ENCODE data around the gene CDC5L. TPM values are rescaled to one million over a fixed set of nuclear protein-coding genes. Genes with fewer than 3 reads are reported as not detected.

Gene CDC5L
- total RNA-seq, 2 donors from 2014 or later, result 25.8 to 26.0 TPM

DNA sequence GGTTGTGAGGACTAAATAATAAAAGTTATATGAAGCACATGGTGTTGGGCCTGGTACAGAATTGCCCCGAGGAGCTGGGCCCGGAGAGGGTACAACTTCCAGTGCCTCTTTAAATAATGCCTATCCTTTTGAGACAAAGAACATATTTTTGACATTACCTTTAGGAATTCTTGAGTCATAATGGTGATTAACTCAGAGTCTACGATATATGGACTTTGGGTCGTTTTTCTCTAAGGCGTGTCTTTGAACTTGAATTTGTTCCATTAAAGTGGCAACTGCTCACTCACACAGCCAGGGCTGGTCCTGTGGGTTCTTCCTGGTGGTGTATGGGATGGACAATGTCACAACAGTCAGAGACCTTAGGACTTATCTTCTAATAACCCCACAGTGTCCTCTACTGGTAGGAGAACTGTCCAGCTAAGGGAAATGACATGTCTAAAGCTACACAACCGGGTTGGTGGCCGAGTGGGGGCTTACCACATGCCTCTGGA is 106.5 kb downstream of the CDC5L start:
- no peak overlapping the region for H3K4me3 Mint-ChIP-seq
- no peaks in the 10 kb centered on the region for H3K4me1 Mint-ChIP-seq
- peaks cover 11% of the 10 kb centered on the region for H3K27me3 Mint-ChIP-seq
- no peaks in the 10 kb centered on the region for H3K9me3 Mint-ChIP-seq
- no peak for ATAC-seq (replicated peaks)
- no peaks in the 10 kb centered on the region for H3K36me3 Mint-ChIP-seq (ENCODE audit: low read depth)
- no peak overlapping the region for H3K27ac Mint-ChIP-seq

DNA sequence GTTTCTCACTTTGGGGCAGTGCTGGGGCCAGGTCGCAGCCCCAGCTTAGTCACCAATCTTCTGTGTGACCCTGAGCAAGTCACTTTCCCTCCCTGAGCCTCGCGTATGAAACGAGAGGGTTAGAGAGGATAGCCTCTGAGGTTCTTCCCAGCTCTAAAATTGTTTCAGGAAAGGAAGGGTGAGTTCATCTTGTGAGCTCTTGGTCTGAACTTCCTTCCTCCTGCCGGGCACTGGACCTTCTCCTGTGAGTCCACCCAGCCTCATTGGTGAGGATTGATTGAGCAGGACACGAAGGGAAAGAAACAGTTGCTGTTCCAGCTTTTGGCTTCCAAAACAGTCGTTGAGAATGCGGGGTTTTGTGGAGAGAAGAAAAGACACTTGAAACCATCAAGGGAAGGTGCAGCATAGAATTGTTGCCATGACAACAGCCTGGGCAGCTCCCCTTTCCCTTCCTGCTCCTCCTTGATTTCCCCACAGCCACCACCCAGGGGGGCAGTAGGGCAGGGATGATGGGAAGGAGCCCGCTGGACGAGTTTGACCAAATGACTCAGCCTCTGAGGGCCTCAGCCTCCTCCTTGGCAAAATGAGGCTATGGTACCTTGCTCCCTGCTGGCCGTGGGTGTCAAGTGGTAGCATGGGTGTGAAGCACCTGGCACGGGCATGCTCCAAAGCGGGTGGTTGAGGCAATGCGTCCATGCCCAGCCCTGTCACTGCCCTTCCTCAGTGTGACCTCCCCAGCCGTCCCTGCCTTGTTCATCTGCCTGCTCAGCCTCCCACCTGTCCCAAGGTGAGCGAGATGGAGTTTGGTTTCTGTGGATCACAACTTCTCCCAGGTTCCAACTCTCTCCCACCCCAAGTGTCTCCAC is 107.8 kb downstream of the CDC5L start:
- Mint-ChIP-seq H3K4me3 (no peak overlapping the region), H3K9me3 (no peaks in the 10 kb centered on the region), H3K27me3 (peaks cover 10% of the 10 kb centered on the region), H3K4me1 (no peaks in the 10 kb centered on the region), H3K36me3 (ENCODE audit: low read depth) (no peaks in the 10 kb centered on the region), H3K27ac (no peak overlapping the region)
- no peak for ATAC-seq (replicated peaks)

DNA sequence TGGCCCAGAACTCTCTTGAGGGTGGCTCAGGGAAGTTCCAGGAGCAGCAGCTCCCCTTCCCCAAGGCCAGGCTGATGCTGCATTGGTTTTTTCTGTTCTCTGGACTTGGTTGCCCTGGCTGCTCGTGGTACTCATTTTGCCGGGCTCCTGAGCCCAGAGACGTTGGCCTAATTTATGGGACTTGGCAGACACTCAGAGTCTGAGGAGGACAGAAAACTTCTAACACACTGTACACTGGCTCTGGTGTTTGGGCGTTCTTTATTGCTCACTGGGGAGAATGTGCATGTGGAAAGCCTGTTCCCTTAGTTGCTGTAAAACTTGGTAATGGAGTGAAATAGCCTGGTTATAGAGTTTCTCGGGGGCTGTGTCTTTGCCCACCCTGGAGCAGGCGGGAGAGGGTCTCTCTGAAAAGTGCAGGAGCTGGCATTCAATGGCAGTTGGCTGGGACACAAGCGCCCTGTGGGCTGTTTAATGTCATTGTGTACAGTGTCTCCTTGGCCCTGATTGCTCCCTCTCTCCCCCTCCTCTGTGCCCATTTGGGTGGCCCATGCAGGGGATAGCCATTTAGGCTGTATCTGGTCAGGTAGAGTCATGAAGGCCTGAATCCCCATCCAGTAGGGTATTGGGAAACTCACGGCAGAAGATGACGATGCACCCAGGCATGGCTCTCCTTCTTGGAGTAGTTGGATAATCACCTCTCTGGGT is 109.3 kb downstream of the CDC5L start:
- no peaks in the 10 kb centered on the region for H3K9me3 Mint-ChIP-seq
- H3K27ac Mint-ChIP-seq, result no peak overlapping the region
- no peaks in the 10 kb centered on the region for H3K36me3 Mint-ChIP-seq (ENCODE audit: low read depth)
- H3K4me3 Mint-ChIP-seq, result no peak overlapping the region
- H3K4me1 Mint-ChIP-seq, result no peaks in the 10 kb centered on the region
- no peak for ATAC-seq (replicated peaks)
- peaks cover 10% of the 10 kb centered on the region for H3K27me3 Mint-ChIP-seq

DNA sequence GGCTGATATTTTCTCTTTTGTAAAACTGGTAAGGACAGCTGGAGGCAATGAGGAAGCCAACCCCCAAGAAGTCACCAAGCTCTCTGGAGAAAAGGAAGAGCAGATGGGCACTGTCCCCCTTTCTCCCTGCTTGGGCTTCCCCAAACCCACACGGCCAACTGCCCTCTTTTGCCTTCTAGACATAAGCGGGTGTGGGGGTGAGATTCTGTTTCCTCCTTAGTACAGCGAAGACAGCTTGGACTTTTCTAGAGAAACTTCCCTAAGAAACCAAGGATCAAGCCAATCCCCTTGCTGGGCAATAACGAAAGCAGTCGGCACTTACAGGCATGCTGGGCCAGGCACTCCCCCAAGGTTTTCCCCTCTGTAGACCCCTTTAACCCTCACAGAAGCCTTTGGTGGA is 110.3 kb downstream of the CDC5L start:
- Mint-ChIP-seq H3K9me3 (no peaks in the 10 kb centered on the region), H3K4me3 (no peak overlapping the region), H3K36me3 (ENCODE audit: low read depth) (no peaks in the 10 kb centered on the region), H3K27ac (no peak overlapping the region), H3K4me1 (no peaks in the 10 kb centered on the region), H3K27me3 (peaks cover 10% of the 10 kb centered on the region)
- no peak for ATAC-seq (replicated peaks)

DNA sequence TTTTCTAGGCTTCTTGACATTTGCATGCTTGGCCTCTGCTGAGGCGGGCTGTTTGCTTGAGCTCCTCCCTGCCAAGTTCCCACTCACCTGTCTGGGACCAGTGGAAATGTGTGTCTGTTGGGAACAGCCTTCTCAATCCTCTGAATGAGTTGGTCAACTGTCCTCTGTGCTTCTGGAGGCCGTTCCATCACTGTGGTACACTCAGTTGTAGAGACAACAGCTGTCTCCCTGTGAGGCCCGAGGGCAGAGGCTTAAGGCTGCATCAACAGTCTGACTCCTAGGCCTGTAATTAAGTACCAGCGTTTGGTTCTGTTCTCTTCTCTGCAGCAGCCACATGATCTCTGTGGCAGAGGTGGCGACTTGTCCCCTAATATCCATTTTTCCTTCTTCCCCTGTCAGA is 110.9 kb downstream of the CDC5L start:
- Mint-ChIP-seq H3K9me3 (no peaks in the 10 kb centered on the region), H3K4me1 (no peaks in the 10 kb centered on the region), H3K27me3 (peaks cover 12% of the 10 kb centered on the region), H3K36me3 (ENCODE audit: low read depth) (no peaks in the 10 kb centered on the region), H3K4me3 (no peak overlapping the region), H3K27ac (no peak overlapping the region)
- no peak for ATAC-seq (replicated peaks)

DNA sequence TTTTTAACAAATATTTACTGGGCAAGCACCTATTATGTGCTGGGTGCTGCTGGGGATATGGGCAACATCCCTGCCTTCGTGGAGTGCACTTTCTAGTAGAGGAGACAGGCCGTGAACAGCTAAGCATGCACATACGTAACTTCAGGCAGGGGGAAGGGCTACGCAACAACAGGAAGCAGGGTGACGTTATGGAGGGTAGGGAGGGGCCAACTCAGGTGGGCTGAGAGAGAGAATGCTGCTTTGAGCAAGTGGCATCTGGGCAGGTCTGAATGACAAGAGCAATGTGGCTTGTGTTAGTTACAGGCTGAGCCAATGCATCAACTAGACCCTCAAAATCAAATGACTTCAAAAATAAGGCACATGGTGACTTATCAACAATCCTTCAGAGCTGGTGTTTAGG is 112.1 kb downstream of the CDC5L start:
- Mint-ChIP-seq H3K4me3 (no peak overlapping the region), H3K27ac (no peak overlapping the region), H3K4me1 (no peaks in the 10 kb centered on the region), H3K27me3 (peaks cover 13% of the 10 kb centered on the region), H3K9me3 (no peaks in the 10 kb centered on the region), H3K36me3 (ENCODE audit: low read depth) (no peaks in the 10 kb centered on the region)
- ATAC-seq (replicated peaks), result no peak

Other genes starting within 250 kb of the CDC5L start
- gene CAPN11, start 228.9 kb upstream of the CDC5L start, total RNA-seq, result 1 to 10 TPM in 1 of 2 donors, not detected in 1; 1.1 TPM
- gene MYMX, start 170.8 kb upstream of the CDC5L start, total RNA-seq, result not detected
- gene SLC29A1, start 164.1 kb upstream of the CDC5L start, total RNA-seq, result 10 to 100 TPM; 40.8 to 80.8 TPM
- gene HSP90AB1, start 140.6 kb upstream of the CDC5L start, total RNA-seq, result 1,000 to 10,000 TPM; 1,019 to 1,822 TPM
- 10 to 100 TPM; 16.5 to 22.3 TPM for gene SLC35B2, start 130.2 kb upstream of the CDC5L start, total RNA-seq
- 10 to 100 TPM; 20.5 to 26.9 TPM for gene NFKBIE, start 122.2 kb upstream of the CDC5L start, total RNA-seq
- gene TMEM151B, start 117.3 kb upstream of the CDC5L start, total RNA-seq, result under 1 TPM; 0.05 to 0.19 TPM
- 10 to 100 TPM; 10.2 to 13.8 TPM for gene AARS2, start 74.4 kb upstream of the CDC5L start, total RNA-seq
- gene SPATS1, start 45.1 kb upstream of the CDC5L start, total RNA-seq, result not detected